Astrocyte (in vitro differentiated cells and primary cell): ENCODE measurements around the gene CKAP5.

ENCODE experiments used
- EZH2 ChIP-seq: IDR thresholded peaks from 2 replicates; pipeline ENCODE4 v1.6.1; 2012; ENCODE audit warnings: mild to moderate bottlenecking, low read length, inconsistent platforms; ENCODE audit not compliant: insufficient read depth
- TF ChIP-seq, protein P1 (sequence below): IDR thresholded peaks from 2 replicates; pipeline ENCODE4 v1.5.1; 2011; ENCODE audit warnings: low read depth, mild to moderate bottlenecking, inconsistent platforms, low read length, moderate library complexity; ENCODE audit not compliant: insufficient read depth

DNA sequence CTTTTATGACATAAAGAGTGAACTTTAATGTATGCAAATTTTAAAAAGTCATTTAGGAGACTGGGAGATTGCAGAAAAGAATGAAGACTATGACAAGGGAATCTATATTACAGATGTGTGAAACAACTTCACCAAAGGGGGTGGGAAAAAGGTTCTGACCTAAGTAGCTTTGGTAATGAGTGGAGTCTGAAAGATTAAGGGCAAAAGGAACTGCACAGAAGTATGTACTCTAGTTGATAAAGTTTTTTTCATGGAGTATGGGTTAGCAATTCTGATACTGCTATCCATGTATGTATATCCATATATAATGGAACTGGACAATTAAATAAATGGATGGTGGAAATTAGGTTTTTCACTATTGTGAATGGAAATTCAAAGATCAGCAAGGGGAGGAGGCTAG is 9.2 kb downstream of the CKAP5 start:
- TF ChIP-seq, protein P1, sequence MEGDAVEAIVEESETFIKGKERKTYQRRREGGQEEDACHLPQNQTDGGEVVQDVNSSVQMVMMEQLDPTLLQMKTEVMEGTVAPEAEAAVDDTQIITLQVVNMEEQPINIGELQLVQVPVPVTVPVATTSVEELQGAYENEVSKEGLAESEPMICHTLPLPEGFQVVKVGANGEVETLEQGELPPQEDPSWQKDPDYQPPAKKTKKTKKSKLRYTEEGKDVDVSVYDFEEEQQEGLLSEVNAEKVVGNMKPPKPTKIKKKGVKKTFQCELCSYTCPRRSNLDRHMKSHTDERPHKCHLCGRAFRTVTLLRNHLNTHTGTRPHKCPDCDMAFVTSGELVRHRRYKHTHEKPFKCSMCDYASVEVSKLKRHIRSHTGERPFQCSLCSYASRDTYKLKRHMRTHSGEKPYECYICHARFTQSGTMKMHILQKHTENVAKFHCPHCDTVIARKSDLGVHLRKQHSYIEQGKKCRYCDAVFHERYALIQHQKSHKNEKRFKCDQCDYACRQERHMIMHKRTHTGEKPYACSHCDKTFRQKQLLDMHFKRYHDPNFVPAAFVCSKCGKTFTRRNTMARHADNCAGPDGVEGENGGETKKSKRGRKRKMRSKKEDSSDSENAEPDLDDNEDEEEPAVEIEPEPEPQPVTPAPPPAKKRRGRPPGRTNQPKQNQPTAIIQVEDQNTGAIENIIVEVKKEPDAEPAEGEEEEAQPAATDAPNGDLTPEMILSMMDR: no peak
- no peak for TF ChIP-seq EZH2
